Naive B cell (primary cell): Measurements from ENCODE around the gene TMEM151A. TPM values are rescaled to one million over a fixed set of nuclear protein-coding genes. Genes with fewer than 3 reads are reported as not detected.

Experiments
- ATAC-seq, 2 donors: fragments of 150-1000 bp; cut with Tn5 transposase; 2 replicates each; pipeline ENCODE4 v1.10.0; 2021; ENCODE audit warnings: low read depth in 2 of 2, mild to moderate bottlenecking in 2 of 2, moderate library complexity in 2 of 2
- DNase-seq: peaks from one replicate; pipeline ENCODE4 v3.0.0; 2022
- H3K27ac Mint-ChIP-seq, 6 donors: one replicate each; pipeline ENCODE4 v1.8.0; 2020 to 2022; ENCODE audit warnings: mild to moderate bottlenecking in 6 of 6, mixed read lengths in 6 of 6, moderate library complexity in 5 of 6, inconsistent platforms in 2 of 6
- H3K27me3 Mint-ChIP-seq, 3 donors: one replicate each; pipeline ENCODE4 v1.8.0; 2021 to 2022; ENCODE audit warnings: mixed read lengths in 3 of 3, mild to moderate bottlenecking in 1 of 3
- H3K36me3 Mint-ChIP-seq, 2 donors: one replicate each; pipeline ENCODE4 v1.8.0; 2020 to 2022; ENCODE audit warnings: mixed read lengths in 2 of 2, inconsistent platforms in 1 of 2, mild to moderate bottlenecking in 1 of 2
- H3K4me1 Mint-ChIP-seq, 3 donors: one replicate each; pipeline ENCODE4 v1.8.0; 2020 to 2022; ENCODE audit warnings: mixed read lengths in 3 of 3, inconsistent platforms in 1 of 3, mild to moderate bottlenecking in 1 of 3, moderate library complexity in 1 of 3
- H3K4me3 Mint-ChIP-seq, 8 donors: one replicate each; pipeline ENCODE4 v1.8.0; 2020 to 2022; ENCODE audit warnings: mild to moderate bottlenecking in 8 of 8, mixed read lengths in 8 of 8, moderate library complexity in 8 of 8, inconsistent platforms in 2 of 8
- H3K9me3 Mint-ChIP-seq, 7 donors: one replicate each; pipeline ENCODE4 v1.8.0; 2020 to 2022; ENCODE audit warnings: mixed read lengths in 7 of 7, mild to moderate bottlenecking in 5 of 7, inconsistent platforms in 2 of 7, moderate library complexity in 1 of 7
- polyA plus RNA-seq, 6 donors: library from polyadenylated mRNA; unstranded; fragments of 300-500 nt; fragmentation: Illumina TruSeq; gene quantifications; one replicate each; pipeline ENCODE4 v1.2.3, GENCODE V29; 2021; ENCODE audit warnings: low read depth in 6 of 6

Gene TMEM151A
- polyA plus RNA-seq, 6 donors from 2014 or later, result not detected

GRCh38 chr11:66288671-66289547 is 2.8 kb upstream of the TMEM151A start, which contains the start of gene YIF1A:
TSS of gene YIF1A (minus strand) at chr11:66289143. CDS start at chr11:66288985, 158 bp downstream.
- ATAC-seq (peak; percentile 88 to 91), DNase-seq (peak; percentile 99)
- Mint-ChIP-seq H3K36me3 (no peaks in the 10 kb centered on the region), H3K27me3 (peaks cover 18 to 23% (median 23%) of the 10 kb centered on the region in 3 donors), H3K9me3 (no peaks in the 10 kb centered on the region), H3K4me1 (peaks cover 39 to 51% (median 40%) of the 10 kb centered on the region in 3 donors), H3K27ac (peak within 1 kb of the TSS; percentile 84 to 98 (median 95)), H3K4me3 (peak within 1 kb of the TSS; percentile 84 to 98 (median 94))

GRCh38 chr11:66289548-66290329 is 2.0 kb upstream of the TMEM151A start:
- Mint-ChIP-seq H3K4me1 (peaks cover 36 to 45% (median 39%) of the 10 kb centered on the region in 3 donors), H3K9me3 (no peaks in the 10 kb centered on the region), H3K27ac (peak overlapping the region; percentile 46 to 98 (median 95)), H3K4me3 (peak overlapping the region; percentile 84 to 98 (median 94)), H3K27me3 (peaks cover 18 to 29% (median 23%) of the 10 kb centered on the region in 3 donors), H3K36me3 (no peaks in the 10 kb centered on the region)
- ATAC-seq (peak; percentile 29 to 43), DNase-seq (no peak)

- DNase-seq, result no peak
- Mint-ChIP-seq H3K36me3 (no peaks in the 10 kb centered on the region), H3K27me3 (peaks cover 18 to 29% (median 23%) of the 10 kb centered on the region in 3 donors), H3K27ac (peak overlapping the region in 2 of 6 donors; percentile 59 to 84), H3K9me3 (no peaks in the 10 kb centered on the region), H3K4me3 (peak overlapping the region; percentile 84 to 98 (median 94)), H3K4me1 (peaks cover 35 to 45% (median 39%) of the 10 kb centered on the region in 3 donors)
- no peak for ATAC-seq
These were observed 1.4 kb upstream of the TMEM151A start for GRCh38 chr11:66290330-66290621.

GRCh38 chr11:66291303-66291705 is 390 bp upstream of the TMEM151A start:
- no peak overlapping the region for H3K27ac Mint-ChIP-seq
- peak overlapping the region; percentile 45 to 97 (median 82) for H3K4me3 Mint-ChIP-seq
- no peaks in the 10 kb centered on the region for H3K36me3 Mint-ChIP-seq
- no peak for DNase-seq
- H3K4me1 Mint-ChIP-seq, result peaks cover 33 to 45% (median 42%) of the 10 kb centered on the region in 3 donors
- no peak for ATAC-seq
- H3K9me3 Mint-ChIP-seq, result peaks cover 0 to under 1% (median 0%) of the 10 kb centered on the region in 7 donors
- peaks cover 23 to 33% (median 23%) of the 10 kb centered on the region in 3 donors for H3K27me3 Mint-ChIP-seq

GRCh38 chr11:66292543-66293332 is 1.0 kb downstream of the TMEM151A start:
- H3K9me3 Mint-ChIP-seq, result peaks cover 0 to 1% (median 0%) of the 10 kb centered on the region in 7 donors
- no peaks in the 10 kb centered on the region for H3K36me3 Mint-ChIP-seq
- peaks cover 29 to 36% (median 31%) of the 10 kb centered on the region in 3 donors for H3K4me1 Mint-ChIP-seq
- peaks cover 23 to 45% (median 28%) of the 10 kb centered on the region in 3 donors for H3K27me3 Mint-ChIP-seq
- peak overlapping the region in 2 of 6 donors; percentile 41 to 76 for H3K27ac Mint-ChIP-seq
- no peak for ATAC-seq
- peak overlapping the region in 7 of 8 donors; percentile 10 to 89 (median 74) for H3K4me3 Mint-ChIP-seq
- DNase-seq, result no peak

GRCh38 chr11:66293352-66293751 is 1.7 kb downstream of the TMEM151A start:
- no peak for DNase-seq
- H3K27ac Mint-ChIP-seq, result no peak overlapping the region
- H3K9me3 Mint-ChIP-seq, result peaks cover 0 to 1% (median 0%) of the 10 kb centered on the region in 7 donors
- peak overlapping the region in 7 of 8 donors; percentile 16 to 87 (median 59) for H3K4me3 Mint-ChIP-seq
- H3K36me3 Mint-ChIP-seq, result no peaks in the 10 kb centered on the region
- H3K27me3 Mint-ChIP-seq, result peaks cover 23 to 45% (median 28%) of the 10 kb centered on the region in 3 donors
- peaks cover 27 to 31% (median 30%) of the 10 kb centered on the region in 3 donors for H3K4me1 Mint-ChIP-seq
- ATAC-seq, result no peak

- peaks cover 24 to 30% (median 28%) of the 10 kb centered on the region in 3 donors for H3K4me1 Mint-ChIP-seq
- peaks cover 0 to 1% (median 0%) of the 10 kb centered on the region in 7 donors for H3K9me3 Mint-ChIP-seq
- H3K36me3 Mint-ChIP-seq, result no peaks in the 10 kb centered on the region
- H3K27me3 Mint-ChIP-seq, result peaks cover 22 to 45% (median 28%) of the 10 kb centered on the region in 3 donors
- no peak for ATAC-seq
- peak overlapping the region in 4 of 8 donors; percentile 16 to 84 (median 57) for H3K4me3 Mint-ChIP-seq
- no peak for DNase-seq
- no peak overlapping the region for H3K27ac Mint-ChIP-seq
These were observed 2.3 kb downstream of the TMEM151A start for GRCh38 chr11:66293777-66294625.

GRCh38 chr11:66294626-66295620 is 3.2 kb downstream of the TMEM151A start:
- Mint-ChIP-seq H3K27me3 (peaks cover 21 to 45% (median 28%) of the 10 kb centered on the region in 3 donors), H3K9me3 (peaks cover 0 to 1% (median 0%) of the 10 kb centered on the region in 7 donors), H3K4me1 (peaks cover 15 to 20% (median 19%) of the 10 kb centered on the region in 3 donors), H3K4me3 (peak overlapping the region in 1 of 8 donors; percentile 84), H3K36me3 (no peaks in the 10 kb centered on the region), H3K27ac (no peak overlapping the region)
- DNase-seq (no peak), ATAC-seq (no peak)

GRCh38 chr11:66297610-66298009 is 5.9 kb downstream of the TMEM151A start:
- H3K9me3 Mint-ChIP-seq, result peaks cover 0 to 1% (median 0%) of the 10 kb centered on the region in 7 donors
- peaks cover 3 to 11% (median 4%) of the 10 kb centered on the region in 3 donors for H3K4me1 Mint-ChIP-seq

GRCh38 chr11:66299186-66299585 is 7.5 kb downstream of the TMEM151A start:
- Mint-ChIP-seq H3K27me3 (peaks cover 4 to 26% (median 10%) of the 10 kb centered on the region in 3 donors), H3K9me3 (peaks cover 0 to 1% (median 0%) of the 10 kb centered on the region in 7 donors), H3K4me1 (peaks cover 0 to 4% (median 0%) of the 10 kb centered on the region in 3 donors), H3K4me3 (no peak overlapping the region), H3K27ac (peak overlapping the region in 1 of 6 donors; percentile 31), H3K36me3 (no peaks in the 10 kb centered on the region)
- DNase-seq, result no peak
- ATAC-seq, result no peak

More at GRCh38 chr11:66297610-66298009, 5.9 kb downstream of the TMEM151A start:
- Mint-ChIP-seq H3K36me3 (no peaks in the 10 kb centered on the region), H3K27ac (no peak overlapping the region), H3K4me3 (no peak overlapping the region), H3K27me3 (peaks cover 14 to 36% (median 23%) of the 10 kb centered on the region in 3 donors)
- ATAC-seq, result no peak
- no peak for DNase-seq

GRCh38 chr11:66302656-66303055 is 11.0 kb downstream of the TMEM151A start:
- H3K36me3 Mint-ChIP-seq, result no peaks in the 10 kb centered on the region
- DNase-seq (no peak), ATAC-seq (no peak)
- no peaks in the 10 kb centered on the region for H3K9me3 Mint-ChIP-seq
- H3K27ac Mint-ChIP-seq, result no peak overlapping the region
- no peak overlapping the region for H3K4me3 Mint-ChIP-seq
- H3K27me3 Mint-ChIP-seq, result peaks cover 6 to 13% (median 7%) of the 10 kb centered on the region in 3 donors
- no peaks in the 10 kb centered on the region for H3K4me1 Mint-ChIP-seq
